ENCODE measurements around the gene TFB2M.

DNA sequence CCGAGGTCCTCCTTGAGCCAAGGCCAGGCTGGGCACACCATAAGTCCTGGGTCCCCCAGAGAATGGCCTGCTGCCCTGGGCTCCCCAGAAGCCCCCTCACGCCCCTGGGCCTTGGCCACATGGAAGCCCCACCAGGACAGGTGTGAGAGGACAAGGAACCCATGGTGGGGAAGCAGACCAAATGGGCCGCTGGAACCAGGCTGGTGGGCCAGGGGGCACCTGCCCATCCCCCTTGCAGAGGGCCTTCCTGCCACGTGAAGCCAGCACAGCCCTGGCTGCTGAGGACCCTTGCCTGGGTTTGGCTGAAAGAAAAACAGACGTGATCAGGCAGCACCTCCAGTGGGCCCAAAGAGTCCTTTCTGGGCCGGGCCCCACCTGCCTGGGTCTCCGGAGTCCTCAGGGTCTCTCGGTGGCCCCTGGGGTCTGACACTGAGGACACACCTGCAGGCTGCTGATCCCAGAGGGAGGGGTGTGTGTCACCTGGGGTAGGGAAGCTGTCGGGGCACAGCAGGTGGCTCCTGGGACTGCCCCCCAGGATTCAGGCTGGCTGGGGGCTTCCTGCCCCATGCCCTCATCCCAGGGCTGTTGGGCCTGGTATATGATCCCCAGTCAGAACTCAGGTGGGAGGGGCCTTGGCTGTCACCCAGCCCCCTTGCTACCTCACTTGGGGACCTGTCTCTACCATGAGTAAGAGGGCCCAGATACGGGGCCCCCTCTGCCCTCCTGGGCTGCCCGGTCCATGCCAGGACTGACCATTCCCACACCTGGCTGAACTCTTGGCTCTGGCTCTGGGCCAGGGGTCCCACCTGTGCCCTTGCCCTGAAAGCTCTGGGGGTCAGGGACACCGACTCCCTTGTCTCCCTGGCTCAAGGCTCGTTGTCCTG, 55.7 kb downstream of the TFB2M start:
- TF ChIP-seq, protein P1, sequence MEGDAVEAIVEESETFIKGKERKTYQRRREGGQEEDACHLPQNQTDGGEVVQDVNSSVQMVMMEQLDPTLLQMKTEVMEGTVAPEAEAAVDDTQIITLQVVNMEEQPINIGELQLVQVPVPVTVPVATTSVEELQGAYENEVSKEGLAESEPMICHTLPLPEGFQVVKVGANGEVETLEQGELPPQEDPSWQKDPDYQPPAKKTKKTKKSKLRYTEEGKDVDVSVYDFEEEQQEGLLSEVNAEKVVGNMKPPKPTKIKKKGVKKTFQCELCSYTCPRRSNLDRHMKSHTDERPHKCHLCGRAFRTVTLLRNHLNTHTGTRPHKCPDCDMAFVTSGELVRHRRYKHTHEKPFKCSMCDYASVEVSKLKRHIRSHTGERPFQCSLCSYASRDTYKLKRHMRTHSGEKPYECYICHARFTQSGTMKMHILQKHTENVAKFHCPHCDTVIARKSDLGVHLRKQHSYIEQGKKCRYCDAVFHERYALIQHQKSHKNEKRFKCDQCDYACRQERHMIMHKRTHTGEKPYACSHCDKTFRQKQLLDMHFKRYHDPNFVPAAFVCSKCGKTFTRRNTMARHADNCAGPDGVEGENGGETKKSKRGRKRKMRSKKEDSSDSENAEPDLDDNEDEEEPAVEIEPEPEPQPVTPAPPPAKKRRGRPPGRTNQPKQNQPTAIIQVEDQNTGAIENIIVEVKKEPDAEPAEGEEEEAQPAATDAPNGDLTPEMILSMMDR (IDR thresholded peaks at IDR 0.05; ENCODE audit: low read depth, low read length), result no peak
- no peak for TF ChIP-seq EZH2phosphoT487 (IDR thresholded peaks at IDR 0.05; ENCODE audit: low read depth)
